Activated B cell treated with CpG ODN at 0.5 μM for 24 hours (primary cell): ENCODE results near the gene IRX5. TPM values are rescaled to one million over a fixed set of nuclear protein-coding genes. Genes with fewer than 3 reads are reported as not detected.

Experiments
- ATAC-seq: fragments of 200-7000 bp; cut with Tn5 transposase; one replicate; pipeline ENCODE4 v1.10.0; 2021; ENCODE audit warnings: low read depth, mild to moderate bottlenecking, moderate library complexity
- CTCF ChIA-PET: fragments of 350-600 bp; sonication (Branson Sonifier 250); formaldehyde crosslinking; loops from one replicate; lab custom pipeline; 2021; ENCODE audit warnings: antibody characterized with exemption; lab: Charles Lee
- POLR2A ChIA-PET: fragments of 350-600 bp; sonication (Branson Sonifier 250); formaldehyde crosslinking; loops from one replicate; lab custom pipeline; 2021; ENCODE audit warnings: antibody characterized with exemption; lab: Charles Lee
- DNase-seq: peaks from one replicate; pipeline ENCODE4 v3.0.0; 2022
- H3K27ac Mint-ChIP-seq: one replicate; pipeline ENCODE4 v1.8.0; 2020; ENCODE audit warnings: mixed read lengths
- H3K27me3 Mint-ChIP-seq: one replicate; pipeline ENCODE4 v1.8.0; 2021; ENCODE audit warnings: mixed read lengths
- H3K36me3 Mint-ChIP-seq: one replicate; pipeline ENCODE4 v1.8.0; 2021; ENCODE audit warnings: low read depth, mixed read lengths
- H3K4me1 Mint-ChIP-seq: one replicate; pipeline ENCODE4 v1.8.0; 2021; ENCODE audit warnings: mixed read lengths
- H3K4me3 Mint-ChIP-seq: one replicate; pipeline ENCODE4 v1.8.0; 2020; ENCODE audit warnings: mild to moderate bottlenecking, mixed read lengths
- H3K9me3 Mint-ChIP-seq: one replicate; pipeline ENCODE4 v1.8.0; 2020; ENCODE audit warnings: mixed read lengths
- intact Hi-C: fragments of 100-400 bp; cut with micrococcal nuclease; formaldehyde crosslinking; loops from one replicate; pipeline ENCODE4 v1.15.1; 2024
- total RNA-seq: library from RNA; stranded (reverse); gene quantifications from 2 replicates; pipeline ENCODE4 v1.2.3, GENCODE V29; 2022
- TF ChIP-seq, protein P1 (sequence below): fragments of 200-600 bp; IDR thresholded peaks from one replicate; pipeline ENCODE4 v1.8.0; 2022; ENCODE audit warnings: antibody characterized with exemption, mild to moderate bottlenecking

IRX5 gene
- total RNA-seq, 1 donor from 2014 or later, result not detected

DNA sequence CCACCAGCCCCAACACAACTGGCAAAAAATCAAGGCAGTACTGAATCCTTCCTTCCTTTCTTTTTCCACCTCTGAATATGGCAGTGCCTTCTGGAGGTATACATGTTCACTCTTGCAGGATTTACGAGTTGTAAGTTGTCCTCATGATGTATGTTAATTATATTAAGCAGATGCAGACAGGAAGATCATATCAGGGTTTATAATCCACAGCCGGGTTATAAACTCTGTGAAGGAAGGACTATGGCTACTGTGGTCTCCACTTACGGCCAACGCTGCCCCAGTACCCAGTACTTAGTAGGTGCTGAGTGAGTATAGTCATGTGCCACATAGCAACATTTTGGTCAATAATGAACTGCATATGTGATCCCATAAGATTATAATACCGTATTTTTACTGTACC lies 19.6 kb upstream of the IRX5 start:
- Mint-ChIP-seq H3K27ac (no peak overlapping the region), H3K9me3 (no peaks in the 10 kb centered on the region), H3K4me3 (no peak overlapping the region), H3K27me3 (peaks cover 2% of the 10 kb centered on the region), H3K36me3 (no peaks in the 10 kb centered on the region), H3K4me1 (no peaks in the 10 kb centered on the region)
- intact Hi-C loops, result no loop called here
- ChIA-PET CTCF (no interaction called here), POLR2A (no interaction called here)
- DNase-seq (no peak), ATAC-seq (no peak)
- TF ChIP-seq, protein P1, sequence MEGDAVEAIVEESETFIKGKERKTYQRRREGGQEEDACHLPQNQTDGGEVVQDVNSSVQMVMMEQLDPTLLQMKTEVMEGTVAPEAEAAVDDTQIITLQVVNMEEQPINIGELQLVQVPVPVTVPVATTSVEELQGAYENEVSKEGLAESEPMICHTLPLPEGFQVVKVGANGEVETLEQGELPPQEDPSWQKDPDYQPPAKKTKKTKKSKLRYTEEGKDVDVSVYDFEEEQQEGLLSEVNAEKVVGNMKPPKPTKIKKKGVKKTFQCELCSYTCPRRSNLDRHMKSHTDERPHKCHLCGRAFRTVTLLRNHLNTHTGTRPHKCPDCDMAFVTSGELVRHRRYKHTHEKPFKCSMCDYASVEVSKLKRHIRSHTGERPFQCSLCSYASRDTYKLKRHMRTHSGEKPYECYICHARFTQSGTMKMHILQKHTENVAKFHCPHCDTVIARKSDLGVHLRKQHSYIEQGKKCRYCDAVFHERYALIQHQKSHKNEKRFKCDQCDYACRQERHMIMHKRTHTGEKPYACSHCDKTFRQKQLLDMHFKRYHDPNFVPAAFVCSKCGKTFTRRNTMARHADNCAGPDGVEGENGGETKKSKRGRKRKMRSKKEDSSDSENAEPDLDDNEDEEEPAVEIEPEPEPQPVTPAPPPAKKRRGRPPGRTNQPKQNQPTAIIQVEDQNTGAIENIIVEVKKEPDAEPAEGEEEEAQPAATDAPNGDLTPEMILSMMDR, result no peak

DNA sequence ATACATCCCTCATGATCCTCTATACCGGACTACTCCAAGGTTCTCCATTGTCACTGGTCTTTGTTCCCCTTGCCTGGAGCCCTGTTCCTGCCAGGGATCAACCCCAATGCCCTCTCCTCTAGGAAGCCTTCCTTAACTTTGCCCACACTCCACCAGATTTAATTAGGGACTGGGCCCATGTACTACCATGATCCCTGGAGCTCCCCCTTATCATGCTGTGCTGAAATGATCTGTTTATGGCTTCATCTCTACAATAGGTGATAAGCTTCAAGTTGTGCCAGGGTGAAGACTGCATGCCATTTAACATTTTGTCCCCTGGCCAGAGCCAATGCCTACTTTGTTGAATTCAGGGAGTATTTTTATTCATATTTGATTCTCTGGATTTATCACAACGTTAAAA lies 17.9 kb upstream of the IRX5 start:
- no peak for ATAC-seq
- Mint-ChIP-seq H3K27me3 (no peaks in the 10 kb centered on the region), H3K4me1 (no peaks in the 10 kb centered on the region), H3K36me3 (no peaks in the 10 kb centered on the region), H3K9me3 (no peaks in the 10 kb centered on the region), H3K27ac (no peak overlapping the region), H3K4me3 (no peak overlapping the region)
- POLR2A ChIA-PET, result no interaction called here
- no peak for DNase-seq
- CTCF ChIA-PET, result no interaction called here
- TF ChIP-seq, protein P1, result no peak
- intact Hi-C loops, result no loop called here

DNA sequence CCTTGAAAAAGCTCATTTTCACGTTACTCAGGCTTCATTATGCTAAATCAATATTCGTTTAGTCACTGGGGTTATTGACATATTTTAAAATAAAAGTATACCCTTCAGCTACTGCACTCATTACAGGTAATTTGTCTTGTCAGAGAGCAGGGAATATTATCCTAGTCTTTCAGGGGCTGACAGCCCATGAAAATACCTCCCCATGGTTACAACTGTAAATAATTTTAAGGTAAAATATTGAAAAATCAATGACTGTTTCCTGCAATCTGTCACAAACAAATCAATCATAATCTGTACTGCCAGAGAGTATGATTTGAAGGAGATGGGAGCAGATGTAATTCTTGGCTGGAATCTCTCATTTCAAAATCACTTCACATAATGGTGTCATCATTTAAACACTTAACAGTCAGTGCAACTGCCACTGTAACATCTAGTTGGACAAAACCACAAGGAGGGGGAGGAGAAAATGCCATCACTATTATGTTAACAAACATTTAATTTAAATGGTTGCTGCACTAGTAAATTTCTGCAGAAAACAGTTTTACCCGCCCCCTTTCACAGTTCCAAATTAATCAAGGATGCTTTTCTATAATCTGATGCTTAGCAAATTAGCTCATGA lies 9.3 kb upstream of the IRX5 start:
- ChIA-PET CTCF (no interaction called here), POLR2A (no interaction called here)
- no peak overlapping the region for H3K4me3 Mint-ChIP-seq
- DNase-seq (no peak), ATAC-seq (no peak)
- H3K4me1 Mint-ChIP-seq, result no peaks in the 10 kb centered on the region
- no peak overlapping the region for H3K27ac Mint-ChIP-seq
- no peaks in the 10 kb centered on the region for H3K9me3 Mint-ChIP-seq
- intact Hi-C loops, result loop anchor here (10.0 kb wide), 2 partner anchors 413 to 1487 kb away; partner anchors contain the start of gene RBL2
- TF ChIP-seq, protein P1, result no peak
- peaks cover 14% of the 10 kb centered on the region for H3K27me3 Mint-ChIP-seq
- H3K36me3 Mint-ChIP-seq, result no peaks in the 10 kb centered on the region

DNA sequence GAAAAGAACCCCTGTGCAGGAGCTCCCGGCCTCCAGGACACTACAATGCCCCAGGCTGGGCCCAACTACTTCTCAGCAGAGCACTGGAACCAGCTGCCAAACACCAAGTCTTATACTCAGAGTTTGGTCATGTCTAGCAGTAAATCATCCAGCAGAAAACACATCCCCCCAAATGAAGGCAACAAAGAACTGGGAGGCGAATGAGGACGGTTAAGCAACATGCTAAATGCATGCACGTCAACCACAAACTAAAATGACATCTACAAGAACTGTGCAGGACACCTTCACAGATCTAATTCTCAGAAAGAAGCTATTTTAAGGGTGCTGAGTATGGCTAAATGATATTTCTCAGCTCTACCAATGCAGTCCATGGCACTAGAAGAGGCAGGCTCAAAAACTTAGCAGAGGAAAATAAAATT lies 7.6 kb upstream of the IRX5 start:
- Mint-ChIP-seq H3K27ac (no peak overlapping the region), H3K4me1 (peaks cover 8% of the 10 kb centered on the region), H3K4me3 (no peak overlapping the region), H3K27me3 (peaks cover 30% of the 10 kb centered on the region), H3K36me3 (no peaks in the 10 kb centered on the region), H3K9me3 (no peaks in the 10 kb centered on the region)
- ChIA-PET POLR2A (no interaction called here), CTCF (no interaction called here)
- DNase-seq (no peak), ATAC-seq (no peak)
- TF ChIP-seq, protein P1, result no peak
- intact Hi-C loops, result loop anchor here (10.0 kb wide), 2 partner anchors 412 to 1488 kb away; partner anchors contain the start of gene RBL2

DNA sequence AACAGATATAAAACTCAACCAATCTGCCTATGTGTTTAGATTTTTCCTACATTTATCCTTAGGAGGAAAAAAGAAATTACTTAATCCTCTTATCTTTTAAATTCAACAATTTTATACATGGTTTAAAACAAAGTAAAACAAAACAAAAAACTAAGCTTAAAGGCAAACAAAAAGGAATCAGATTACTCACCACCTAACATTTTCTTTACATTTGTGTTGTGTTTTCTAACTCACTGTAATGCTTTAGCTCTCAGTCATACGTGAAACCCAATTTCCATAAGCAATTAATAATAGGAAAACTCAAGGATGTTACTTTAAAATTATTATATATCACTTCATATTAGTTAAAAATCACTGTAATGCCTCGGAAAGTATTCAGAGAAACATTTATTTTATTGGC lies 6.7 kb upstream of the IRX5 start:
- peaks cover 29% of the 10 kb centered on the region for H3K27me3 Mint-ChIP-seq
- ATAC-seq, result no peak
- POLR2A ChIA-PET, result no interaction called here

More for the DNA sequence above, 6.7 kb upstream of the IRX5 start:
- peaks cover 9% of the 10 kb centered on the region for H3K4me1 Mint-ChIP-seq
- intact Hi-C loops, result loop anchor here (10.0 kb wide), 2 partner anchors 411 to 1489 kb away; partner anchors contain the start of gene RBL2
- CTCF ChIA-PET, result no interaction called here
- DNase-seq, result no peak
- TF ChIP-seq, protein P1, result no peak
- no peak overlapping the region for H3K27ac Mint-ChIP-seq
- H3K36me3 Mint-ChIP-seq, result no peaks in the 10 kb centered on the region
- H3K4me3 Mint-ChIP-seq, result no peak overlapping the region
- no peaks in the 10 kb centered on the region for H3K9me3 Mint-ChIP-seq
